Esophagus squamous epithelium (tissue), 4 donors: ENCODE measurements around the gene ADAP1.

Experiments
- POLR2A ChIP-seq, 4 donors: fragments of 450-650 bp; IDR thresholded peaks; one replicate each; pipeline ENCODE4 v1.6.1; 2017; ENCODE audit warnings: antibody characterized with exemption in 4 of 4, mild to moderate bottlenecking in 4 of 4, moderate library complexity in 3 of 4
- TF ChIP-seq, protein P1 (sequence below), 6 experiments: fragments of 450-650 bp in 4 of 6; fragments of 200-600 bp in 2 of 6; sonication (generic) in 2 of 6; IDR thresholded peaks; one replicate each; pipeline ENCODE4 v1.5.1; 2016 to 2019; ENCODE audit warnings: antibody characterized with exemption in 6 of 6, mild to moderate bottlenecking in 4 of 6, moderate library complexity in 4 of 6

DNA sequence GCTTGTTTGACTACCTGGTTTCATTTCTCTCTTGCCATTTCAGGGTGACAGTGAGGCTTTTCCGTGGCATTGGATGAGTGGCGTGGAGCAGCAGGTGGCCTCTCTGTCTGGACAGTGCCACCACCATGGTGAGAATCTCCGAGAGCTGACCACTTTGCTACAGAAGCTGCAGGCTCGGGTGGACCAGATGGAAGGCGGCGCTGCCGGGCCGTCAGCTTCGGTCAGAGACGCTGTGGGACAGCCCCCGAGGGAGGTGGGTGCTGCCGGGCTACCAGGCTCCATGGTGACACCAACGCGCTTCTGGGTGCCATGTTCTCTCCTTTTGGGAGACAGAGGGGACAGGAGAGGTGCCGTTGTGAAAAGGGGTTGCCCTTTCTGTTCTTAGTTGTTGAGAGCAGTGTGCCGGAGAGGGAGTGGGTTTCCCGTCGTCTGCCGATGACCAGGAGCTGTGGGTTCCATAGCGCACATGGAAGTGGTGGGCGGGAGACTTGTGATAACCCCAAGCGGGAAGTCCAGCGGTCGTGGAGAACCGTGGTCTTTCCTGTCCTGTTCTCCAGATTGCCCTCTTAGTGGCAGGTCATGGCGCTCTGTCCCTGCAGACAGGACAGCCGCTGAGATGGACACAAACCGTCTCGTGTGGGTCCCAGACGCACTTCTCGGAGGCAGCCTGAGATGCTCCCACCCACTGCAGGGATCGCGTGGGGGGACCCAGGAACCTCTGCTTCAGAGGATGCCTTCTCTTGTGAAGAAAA lies 100.9 kb downstream of the ADAP1 start:
- TF ChIP-seq POLR2A (IDR thresholded peaks at IDR 0.05), result no peak
- TF ChIP-seq, protein P1, sequence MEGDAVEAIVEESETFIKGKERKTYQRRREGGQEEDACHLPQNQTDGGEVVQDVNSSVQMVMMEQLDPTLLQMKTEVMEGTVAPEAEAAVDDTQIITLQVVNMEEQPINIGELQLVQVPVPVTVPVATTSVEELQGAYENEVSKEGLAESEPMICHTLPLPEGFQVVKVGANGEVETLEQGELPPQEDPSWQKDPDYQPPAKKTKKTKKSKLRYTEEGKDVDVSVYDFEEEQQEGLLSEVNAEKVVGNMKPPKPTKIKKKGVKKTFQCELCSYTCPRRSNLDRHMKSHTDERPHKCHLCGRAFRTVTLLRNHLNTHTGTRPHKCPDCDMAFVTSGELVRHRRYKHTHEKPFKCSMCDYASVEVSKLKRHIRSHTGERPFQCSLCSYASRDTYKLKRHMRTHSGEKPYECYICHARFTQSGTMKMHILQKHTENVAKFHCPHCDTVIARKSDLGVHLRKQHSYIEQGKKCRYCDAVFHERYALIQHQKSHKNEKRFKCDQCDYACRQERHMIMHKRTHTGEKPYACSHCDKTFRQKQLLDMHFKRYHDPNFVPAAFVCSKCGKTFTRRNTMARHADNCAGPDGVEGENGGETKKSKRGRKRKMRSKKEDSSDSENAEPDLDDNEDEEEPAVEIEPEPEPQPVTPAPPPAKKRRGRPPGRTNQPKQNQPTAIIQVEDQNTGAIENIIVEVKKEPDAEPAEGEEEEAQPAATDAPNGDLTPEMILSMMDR (IDR thresholded peaks at IDR 0.05), result no peak
